Glutamatergic neuron (in vitro differentiated cells): ENCODE results near the gene RPL31. TPM values are rescaled to one million over a fixed set of nuclear protein-coding genes. Genes with fewer than 3 reads are reported as not detected.

Experiments used
- DNase-seq: peaks from one replicate; pipeline ENCODE4 v3.0.0; 2022
- H3K27ac Mint-ChIP-seq: one replicate; pipeline ENCODE4 v1.8.0; 2020; ENCODE audit warnings: mild to moderate bottlenecking, mixed read lengths, inconsistent platforms; ENCODE audit not compliant: unreplicated experiment
- H3K27me3 Mint-ChIP-seq: one replicate; pipeline ENCODE4 v1.8.0; 2020; ENCODE audit warnings: mild to moderate bottlenecking, moderate library complexity, mixed read lengths, inconsistent platforms; ENCODE audit not compliant: unreplicated experiment
- H3K36me3 Mint-ChIP-seq: one replicate; pipeline ENCODE4 v1.8.0; 2020; ENCODE audit warnings: mild to moderate bottlenecking, mixed read lengths, inconsistent platforms; ENCODE audit not compliant: unreplicated experiment
- H3K4me1 Mint-ChIP-seq: one replicate; pipeline ENCODE4 v1.8.0; 2020; ENCODE audit warnings: mild to moderate bottlenecking, low read depth, mixed read lengths, inconsistent platforms; ENCODE audit not compliant: unreplicated experiment
- H3K4me3 Mint-ChIP-seq: one replicate; pipeline ENCODE4 v1.8.0; 2020; ENCODE audit warnings: mild to moderate bottlenecking, mixed read lengths, inconsistent platforms; ENCODE audit not compliant: unreplicated experiment
- H3K9me3 Mint-ChIP-seq: one replicate; pipeline ENCODE4 v1.8.0; 2020; ENCODE audit warnings: mild to moderate bottlenecking, moderate library complexity, mixed read lengths, inconsistent platforms; ENCODE audit not compliant: unreplicated experiment
- CTCF ChIP-seq: fragments of 200-600 bp; sonication (generic); IDR thresholded peaks from one replicate; pipeline ENCODE4 v1.5.0; 2021; ENCODE audit not compliant: partially characterized antibody, unreplicated experiment
- total RNA-seq: library from RNA; stranded (reverse); fragmentation: NEBNext Ultra II Directional; extraction: Animal tissue kit (Norgen Biotek cat#: 25700); gene quantifications from one replicate; pipeline ENCODE4 v1.2.1, GENCODE V29; 2021; ENCODE audit not compliant: unreplicated experiment

RPL31 gene
- total RNA-seq, 1 donor from 2014 or later: 761 TPM

GRCh38 chr2:100999995-101000394 lies 2.1 kb upstream of the RPL31 start:
- DNase-seq: no peak
- H3K36me3 Mint-ChIP-seq: peaks cover 6% of the 10 kb centered on the region
- no peak overlapping the region for H3K4me3 Mint-ChIP-seq
- peaks cover 20% of the 10 kb centered on the region for H3K4me1 Mint-ChIP-seq
- H3K27me3 Mint-ChIP-seq: peaks cover 10% of the 10 kb centered on the region
- no peak for TF ChIP-seq CTCF
- H3K27ac Mint-ChIP-seq: peak overlapping the region; percentile 8
- H3K9me3 Mint-ChIP-seq: peaks cover 12% of the 10 kb centered on the region

GRCh38 chr2:101002562-101003277 lies 631 bp downstream of the RPL31 start:
- TF ChIP-seq CTCF: no peak
- Mint-ChIP-seq H3K27me3 (peaks cover 10% of the 10 kb centered on the region), H3K27ac (peak overlapping the region; percentile 95), H3K4me1 (peaks cover 15% of the 10 kb centered on the region), H3K4me3 (peak overlapping the region; percentile 99), H3K36me3 (peaks cover 6% of the 10 kb centered on the region), H3K9me3 (peaks cover 12% of the 10 kb centered on the region)
- peak; percentile 51 for DNase-seq

- Mint-ChIP-seq H3K27ac (peak overlapping the region; percentile 95), H3K9me3 (peaks cover 12% of the 10 kb centered on the region), H3K36me3 (peaks cover 6% of the 10 kb centered on the region), H3K27me3 (peaks cover 12% of the 10 kb centered on the region), H3K4me1 (peaks cover 15% of the 10 kb centered on the region), H3K4me3 (peak overlapping the region; percentile 99)
- DNase-seq: no peak
- no peak for TF ChIP-seq CTCF
Measured at GRCh38 chr2:101003278-101003775, 1.2 kb downstream of the RPL31 start.

- Mint-ChIP-seq H3K27ac (peak overlapping the region; percentile 24), H3K27me3 (peaks cover 13% of the 10 kb centered on the region), H3K36me3 (peaks cover 6% of the 10 kb centered on the region), H3K4me1 (peaks cover 15% of the 10 kb centered on the region), H3K9me3 (peaks cover 12% of the 10 kb centered on the region), H3K4me3 (peak overlapping the region; percentile 25)
- DNase-seq: no peak
- no peak for TF ChIP-seq CTCF
Measured at GRCh38 chr2:101004620-101005325, 2.7 kb downstream of the RPL31 start.

GRCh38 chr2:101006065-101006715 lies 4.1 kb downstream of the RPL31 start:
- DNase-seq: no peak
- Mint-ChIP-seq H3K27ac (no peak overlapping the region), H3K36me3 (peaks cover 6% of the 10 kb centered on the region), H3K4me1 (peaks cover 15% of the 10 kb centered on the region), H3K9me3 (peaks cover 11% of the 10 kb centered on the region), H3K27me3 (peaks cover 10% of the 10 kb centered on the region), H3K4me3 (no peak overlapping the region)
- no peak for TF ChIP-seq CTCF
